NT2/D1 (cell line): ENCODE measurements around the gene UACA.

Experiments
- YY1 ChIP-seq: IDR thresholded peaks from 2 replicates; pipeline ENCODE4 v1.6.1; 2011; ENCODE audit not compliant: insufficient read length, insufficient read depth
- ZNF274 ChIP-seq: IDR thresholded peaks from 2 replicates; pipeline ENCODE4 v1.6.1; 2011; ENCODE audit warnings: mild to moderate bottlenecking, low read depth, low read length

DNA sequence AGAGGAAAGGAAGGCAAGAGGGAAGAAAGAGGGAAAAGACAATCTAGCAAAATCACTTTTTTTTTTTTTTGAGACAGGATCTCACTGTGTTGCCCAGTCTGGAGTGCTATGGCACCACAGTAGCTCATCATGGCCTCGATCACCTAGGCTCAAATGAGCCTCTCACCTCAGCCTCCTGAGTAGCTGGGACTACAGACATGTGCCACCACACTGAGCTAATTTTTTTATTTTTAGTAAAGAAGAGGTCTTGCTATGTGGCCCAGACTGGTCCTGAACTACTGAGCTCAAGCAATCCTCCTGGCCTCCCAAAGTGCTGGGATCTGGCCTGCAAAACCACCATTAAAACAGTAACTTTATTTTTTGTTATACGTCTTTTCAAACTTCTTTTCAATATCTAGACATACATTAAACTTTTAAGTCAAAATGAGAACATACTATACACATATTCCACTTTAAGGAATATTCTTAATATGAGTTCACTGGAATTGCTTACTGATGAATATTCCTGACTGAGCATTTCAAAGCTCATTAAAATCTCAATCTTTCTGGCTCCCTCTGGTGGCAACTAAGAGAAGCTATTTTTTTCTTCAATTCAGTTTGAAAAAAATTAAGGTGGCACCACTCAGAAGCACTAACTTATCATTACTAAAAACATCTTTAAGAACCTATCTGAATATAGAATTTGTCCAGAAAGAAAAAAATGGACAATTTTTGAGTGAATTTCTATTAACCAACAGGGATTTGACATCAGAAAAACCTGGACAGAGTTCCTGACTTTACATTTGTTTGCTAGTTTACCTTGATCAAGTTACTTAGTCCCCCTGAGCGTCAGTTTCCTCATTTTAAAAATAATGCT, 40.9 kb downstream of the UACA start:
- TF ChIP-seq ZNF274 = no peak
- no peak for TF ChIP-seq YY1
